Adrenal gland (tissue), 12 donors: Measurements from ENCODE around the gene ARL5B. TPM values are rescaled to one million over a fixed set of nuclear protein-coding genes. Genes with fewer than 3 reads are reported as not detected.
A peak's percentile ranks its signal among the peaks of the same experiment; 100 is the strongest.

Experiments used
- DNase-seq, 7 donors: peaks; one replicate each; pipeline ENCODE4 v3.0.0-alpha.2; 2019 to 2020
- H3K27ac ChIP-seq, 5 donors: fragments of 200-600 bp; sonication (generic) in 4 of 5; 1 replicate in 3 of 5; 2 replicates in 2 of 5; pipeline versions ENCODE4 v1.5.1 to v1.8.0; 2016 to 2020; ENCODE audit warnings: mild to moderate bottlenecking in 1 of 5
- H3K27me3 ChIP-seq: fragments of 200-600 bp; 2 replicates; pipeline ENCODE4 v1.8.0; 2021
- H3K36me3 ChIP-seq, 2 donors: fragments of 200-600 bp; replicated peaks in 1 of 2; 1 replicate in 1 of 2; 2 replicates in 1 of 2; pipeline versions ENCODE4 v1.5.1 to v1.8.0; 2018 to 2022
- H3K4me1 ChIP-seq, 2 donors: fragments of 200-600 bp; replicated peaks in 1 of 2; 1 replicate in 1 of 2; 2 replicates in 1 of 2; pipeline versions ENCODE4 v1.5.1 to v1.8.0; 2018 to 2021
- H3K4me3 ChIP-seq, 4 donors: fragments of 200-600 bp; sonication (generic) in 3 of 4; one replicate each; pipeline ENCODE4 v1.5.1; 2016 to 2018
- H3K9me3 ChIP-seq, 3 donors: fragments of 200-600 bp; sonication (generic) in 1 of 3; replicated peaks in 1 of 3; 1 replicate in 2 of 3; 2 replicates in 1 of 3; pipeline versions ENCODE4 v1.5.1 to v1.8.0; 2016 to 2021
- POLR2A ChIP-seq, 2 donors: fragments of 450-650 bp; IDR thresholded peaks; one replicate each; pipeline ENCODE4 v1.6.1; 2017; ENCODE audit warnings: antibody characterized with exemption in 2 of 2, mild to moderate bottlenecking in 2 of 2, moderate library complexity in 1 of 2
- WGBS, 4 donors: extraction: QIAGEN DNeasy Blood & Tissue Kit in 2 of 4; methylation state at CpG; one replicate each; pipeline versions ENCODE4 v1.1.5 to v1.1.7; 2013 to 2017; 5-methylcytosine and 5-hydroxymethylcytosine counted together
- intact Hi-C, 2 donors: fragments of 100-400 bp; cut with DNase I; formaldehyde crosslinking; loops; one replicate each; pipeline versions ENCODE4 v1.14.1 to v1.15.0; 2022 to 2023
- polyA plus RNA-seq, 3 donors: library from polyadenylated mRNA; stranded (reverse); fragments of 200-250 nt in 2 of 3; fragments of 350-450 nt in 1 of 3; fragmentation: Illumina TruSeq in 1 of 3; extraction: RNeasy Lipid Tissue Mini Kit (QIAGEN cat#74804) in 1 of 3; gene quantifications; one replicate each; pipeline ENCODE4 v1.2.3, GENCODE V29; 2013 to 2014
- total RNA-seq, 9 donors: library from RNA; depleted of rRNA in 4 of 9; stranded (reverse); fragments of >200 nt in 4 of 9; fragments of 120-200 nt in 1 of 9; fragmentation: NEBNext Ultra II Directional in 1 of 9; extraction: Animal tissue kit (Norgen Biotek cat#: 25700) in 1 of 9; gene quantifications; one replicate each; pipeline versions ENCODE4 v1.1.0 to v1.2.4, GENCODE V29; 2013 to 2023
- TF ChIP-seq, protein P1 (sequence below), 6 experiments: fragments of 450-650 bp in 4 of 6; fragments of 200-600 bp in 2 of 6; sonication (generic) in 1 of 6; IDR thresholded peaks; 1 replicate in 5 of 6; 2 replicates in 1 of 6; pipeline versions ENCODE4 v1.5.1 to v1.8.0; 2016 to 2021; ENCODE audit warnings: antibody characterized with exemption in 6 of 6, mild to moderate bottlenecking in 2 of 6, moderate library complexity in 1 of 6
- donor health status: healthy with polysubstance abuse.
- donor health status: Bipolar disorder and iron deficiency.
- donor health status: DM: yes; HTN: yes; CAD: no.
- donor health status: DM: no; HTN: no; CAD: no.
- donor health status: DM: no; HTN: no; CAD: no.
- donor health status: DM: yes; HTN: yes; CAD: no.

ARL5B gene
- total and polyA plus RNA-seq, 12 donors: 1.6 to 24.2 (median 10.0) TPM

DNA sequence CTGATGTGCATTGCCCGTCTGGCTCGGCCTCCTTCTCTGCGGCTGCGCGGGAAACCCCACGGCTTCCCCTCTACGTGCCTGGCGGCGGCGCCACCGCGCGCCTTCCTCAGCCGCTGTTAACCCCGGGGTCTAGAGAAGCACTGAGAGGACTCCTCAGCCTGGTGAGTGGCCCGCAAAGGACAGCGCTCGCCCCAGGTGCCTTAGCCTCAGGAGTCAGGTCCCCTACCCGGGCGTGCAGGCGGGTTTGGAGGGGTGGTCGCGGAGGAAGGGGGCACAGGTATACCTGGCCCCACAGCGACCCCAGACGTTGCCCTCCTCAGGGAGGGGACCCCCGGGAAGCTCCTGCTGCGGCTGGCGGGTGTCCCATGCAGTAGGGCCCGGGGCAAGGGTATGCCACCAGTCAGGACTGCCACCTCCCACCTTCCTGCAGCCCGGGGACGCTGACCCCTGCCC is 51.0 kb downstream of the ARL5B start:
- Histone ChIP-seq H3K4me3 (no peak overlapping the region), H3K27ac (no peak overlapping the region), H3K9me3 (no peaks in the 10 kb centered on the region), H3K36me3 (no peaks in the 10 kb centered on the region), H3K27me3 (no peaks in the 10 kb centered on the region), H3K4me1 (no peaks in the 10 kb centered on the region)
- TF ChIP-seq POLR2A (IDR thresholded peaks at IDR 0.05): no peak
- TF ChIP-seq, protein P1, sequence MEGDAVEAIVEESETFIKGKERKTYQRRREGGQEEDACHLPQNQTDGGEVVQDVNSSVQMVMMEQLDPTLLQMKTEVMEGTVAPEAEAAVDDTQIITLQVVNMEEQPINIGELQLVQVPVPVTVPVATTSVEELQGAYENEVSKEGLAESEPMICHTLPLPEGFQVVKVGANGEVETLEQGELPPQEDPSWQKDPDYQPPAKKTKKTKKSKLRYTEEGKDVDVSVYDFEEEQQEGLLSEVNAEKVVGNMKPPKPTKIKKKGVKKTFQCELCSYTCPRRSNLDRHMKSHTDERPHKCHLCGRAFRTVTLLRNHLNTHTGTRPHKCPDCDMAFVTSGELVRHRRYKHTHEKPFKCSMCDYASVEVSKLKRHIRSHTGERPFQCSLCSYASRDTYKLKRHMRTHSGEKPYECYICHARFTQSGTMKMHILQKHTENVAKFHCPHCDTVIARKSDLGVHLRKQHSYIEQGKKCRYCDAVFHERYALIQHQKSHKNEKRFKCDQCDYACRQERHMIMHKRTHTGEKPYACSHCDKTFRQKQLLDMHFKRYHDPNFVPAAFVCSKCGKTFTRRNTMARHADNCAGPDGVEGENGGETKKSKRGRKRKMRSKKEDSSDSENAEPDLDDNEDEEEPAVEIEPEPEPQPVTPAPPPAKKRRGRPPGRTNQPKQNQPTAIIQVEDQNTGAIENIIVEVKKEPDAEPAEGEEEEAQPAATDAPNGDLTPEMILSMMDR (IDR thresholded peaks at IDR 0.05): no peak
- intact Hi-C loops: no loop called here
- no peak for DNase-seq
- WGBS, 4 donors: 80 to 92% (median 84%) methylated on average over 24 to 31 of the region's 31 CpGs

DNA sequence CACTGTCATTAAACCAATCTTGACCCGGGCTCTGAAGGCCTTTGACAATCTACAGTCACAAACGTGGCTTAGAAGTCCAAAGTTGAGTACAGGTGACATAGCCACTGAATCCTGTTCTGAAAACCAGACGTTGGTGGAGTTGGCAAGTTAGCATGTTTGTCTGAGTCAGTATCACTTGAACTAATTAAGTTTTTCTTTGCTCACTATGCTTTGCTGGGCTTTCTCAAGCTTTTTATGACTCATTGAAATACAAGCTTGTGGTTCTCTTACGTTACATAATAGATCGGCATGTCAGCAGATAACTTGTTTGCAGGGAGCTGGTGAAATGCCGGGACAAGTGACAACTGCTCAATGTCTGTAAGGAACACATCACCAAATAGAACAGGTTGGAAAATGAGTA is 53.8 kb downstream of the ARL5B start:
- Histone ChIP-seq H3K4me1 (no peaks in the 10 kb centered on the region), H3K27me3 (no peaks in the 10 kb centered on the region), H3K36me3 (no peaks in the 10 kb centered on the region), H3K9me3 (no peaks in the 10 kb centered on the region), H3K27ac (no peak overlapping the region), H3K4me3 (no peak overlapping the region)
- intact Hi-C loops: no loop called here
- 44 to 62% (median 48%) methylated on average over 6 of the region's 6 CpGs for WGBS, 4 donors
- no peak for TF ChIP-seq POLR2A (IDR thresholded peaks at IDR 0.05)
- TF ChIP-seq, protein P1 (IDR thresholded peaks at IDR 0.05): no peak
- DNase-seq: peak in 5 of 7 donors; percentile 24 to 69 (median 37)

DNA sequence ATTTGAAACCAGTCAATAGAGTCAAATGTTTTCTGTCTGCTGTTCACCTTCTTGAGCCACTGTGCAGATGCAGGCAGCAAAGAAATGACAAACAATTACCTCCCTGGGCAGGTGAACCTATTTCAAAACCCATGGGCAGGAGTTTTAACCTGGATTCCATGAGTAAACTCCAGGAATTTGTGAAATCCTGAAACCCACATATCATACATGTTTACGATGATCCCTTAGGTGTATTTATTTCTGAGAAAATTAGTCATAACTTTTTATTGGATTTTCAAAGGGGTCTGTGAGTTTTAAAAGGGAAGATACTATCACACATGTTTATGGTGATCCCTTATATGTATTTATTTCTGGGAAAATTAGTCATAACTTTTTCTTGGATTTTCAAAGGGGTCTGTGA is 59.8 kb downstream of the ARL5B start:
- intact Hi-C loops: no loop called here
- H3K27ac ChIP-seq: no peak overlapping the region

DNA sequence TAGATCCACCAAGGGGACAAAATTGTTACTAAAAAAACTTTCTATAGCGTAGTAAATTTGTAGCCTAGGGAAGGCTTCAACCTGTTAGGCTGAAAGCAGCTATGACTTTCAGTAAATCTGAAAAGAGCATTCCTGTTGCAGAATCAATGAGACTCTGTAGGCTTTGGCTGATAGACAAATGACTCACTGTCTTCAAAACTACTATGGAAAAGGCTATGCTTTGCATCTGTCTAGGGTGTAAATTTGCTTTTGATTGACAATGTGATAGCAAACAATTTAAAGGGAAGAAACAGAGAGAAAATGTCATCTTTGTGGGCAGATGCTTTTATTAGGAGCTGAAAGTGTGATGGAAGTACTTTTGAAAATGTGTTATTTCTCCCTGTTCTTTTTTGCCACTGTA is 60.6 kb downstream of the ARL5B start:
- H3K9me3 ChIP-seq: no peaks in the 10 kb centered on the region

More for the DNA sequence above, 59.8 kb downstream of the ARL5B start:
- no peak for DNase-seq
- H3K4me1 ChIP-seq: no peaks in the 10 kb centered on the region
- no peaks in the 10 kb centered on the region for H3K27me3 ChIP-seq
- H3K36me3 ChIP-seq: no peaks in the 10 kb centered on the region
- 81 to 97% (median 90%) methylated on average over 1 of the region's 1 CpG for WGBS, 4 donors
- no peak overlapping the region for H3K4me3 ChIP-seq
- no peaks in the 10 kb centered on the region for H3K9me3 ChIP-seq
- no peak for TF ChIP-seq POLR2A (IDR thresholded peaks at IDR 0.05)
- TF ChIP-seq, protein P1 (IDR thresholded peaks at IDR 0.05): no peak

More for the DNA sequence above, 60.6 kb downstream of the ARL5B start:
- intact Hi-C loops: no loop called here
- Histone ChIP-seq H3K27me3 (no peaks in the 10 kb centered on the region), H3K36me3 (no peaks in the 10 kb centered on the region), H3K4me1 (no peaks in the 10 kb centered on the region), H3K27ac (no peak overlapping the region), H3K4me3 (no peak overlapping the region)
- no peak for DNase-seq
- no peak for TF ChIP-seq POLR2A (IDR thresholded peaks at IDR 0.05)
- TF ChIP-seq, protein P1 (IDR thresholded peaks at IDR 0.05): no peak
- 80 to 90% (median 82%) methylated on average over 1 of the region's 1 CpG for WGBS, 4 donors
